ENCODE measurements around the gene GALNT9.
"Not testable (repeated sequence)": the region's sequence is repeated elsewhere in the genome, so short reads cannot be mapped to it uniquely, and the experiment has no call there.

Gene GALNT9

DNA sequence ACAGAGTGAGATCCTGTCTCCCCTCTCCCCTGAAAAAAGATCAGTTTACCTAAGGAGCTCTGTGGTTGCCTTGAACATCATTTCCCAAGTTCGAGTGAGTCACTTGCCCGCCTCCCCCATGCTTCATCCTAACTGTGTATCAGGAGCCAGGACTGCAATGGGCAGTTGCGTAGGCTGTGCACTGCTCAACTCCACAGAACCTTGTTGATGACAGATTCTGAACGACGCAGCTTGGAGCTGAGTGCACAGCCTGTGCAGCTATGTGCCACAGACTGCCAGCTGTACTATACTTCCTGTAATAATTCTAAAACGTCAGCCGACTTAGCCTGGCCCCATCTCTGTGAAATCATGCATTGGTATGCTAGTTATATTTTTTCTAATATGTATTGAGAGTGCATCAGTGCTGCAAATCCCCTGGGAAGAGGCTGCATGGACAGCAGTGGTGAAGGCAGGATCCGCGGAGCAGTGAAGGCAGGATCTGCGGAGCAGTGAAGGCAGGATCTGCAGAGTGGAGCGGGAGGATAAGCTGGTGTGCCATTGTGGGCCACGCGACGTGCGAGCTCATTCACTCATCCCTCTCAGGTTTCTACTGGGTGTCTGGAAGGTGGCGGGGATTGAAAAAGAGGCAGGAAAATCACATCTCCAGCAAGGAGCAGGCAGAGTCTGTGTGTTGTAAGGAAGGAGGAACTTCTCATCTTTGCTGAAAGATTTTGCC is 80.8 kb downstream of the GALNT9 start:
- DNase-seq, result no peak

DNA sequence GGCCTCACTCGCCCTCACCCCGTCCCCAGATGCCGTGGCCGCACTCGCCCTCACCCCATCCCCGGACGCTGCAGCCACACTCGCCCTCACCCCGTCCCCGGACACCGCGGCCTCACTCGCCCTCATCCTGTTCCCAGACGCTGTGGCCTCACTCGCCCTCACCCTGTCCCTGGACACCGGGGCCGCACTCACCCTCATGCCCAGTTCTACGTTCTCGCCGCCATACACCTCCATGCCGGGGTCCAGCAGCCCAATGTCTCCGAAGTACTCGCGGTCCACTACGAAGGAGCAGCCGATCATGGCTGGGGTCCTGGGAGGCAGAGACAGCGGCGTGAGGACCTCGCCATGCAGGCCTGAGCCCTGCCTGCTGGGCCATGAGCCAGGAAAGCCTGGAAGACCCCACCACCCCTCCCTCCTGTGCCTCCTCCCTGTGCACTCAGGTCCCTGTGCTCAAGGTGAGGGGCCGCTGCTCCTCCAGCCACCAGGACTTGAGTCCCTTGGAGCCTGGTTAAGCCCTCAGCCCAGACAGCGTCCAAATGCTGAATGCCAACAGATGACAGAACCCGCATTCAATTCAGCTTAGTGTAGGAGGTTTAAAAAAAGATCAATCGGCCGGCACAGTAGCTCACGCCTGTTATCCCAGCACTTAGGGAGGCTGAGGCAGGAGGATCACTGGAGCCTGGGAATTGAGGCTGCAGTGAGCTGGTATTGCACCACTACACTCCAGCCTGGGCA is 81.5 kb downstream of the GALNT9 start:
- no peak for DNase-seq

DNA sequence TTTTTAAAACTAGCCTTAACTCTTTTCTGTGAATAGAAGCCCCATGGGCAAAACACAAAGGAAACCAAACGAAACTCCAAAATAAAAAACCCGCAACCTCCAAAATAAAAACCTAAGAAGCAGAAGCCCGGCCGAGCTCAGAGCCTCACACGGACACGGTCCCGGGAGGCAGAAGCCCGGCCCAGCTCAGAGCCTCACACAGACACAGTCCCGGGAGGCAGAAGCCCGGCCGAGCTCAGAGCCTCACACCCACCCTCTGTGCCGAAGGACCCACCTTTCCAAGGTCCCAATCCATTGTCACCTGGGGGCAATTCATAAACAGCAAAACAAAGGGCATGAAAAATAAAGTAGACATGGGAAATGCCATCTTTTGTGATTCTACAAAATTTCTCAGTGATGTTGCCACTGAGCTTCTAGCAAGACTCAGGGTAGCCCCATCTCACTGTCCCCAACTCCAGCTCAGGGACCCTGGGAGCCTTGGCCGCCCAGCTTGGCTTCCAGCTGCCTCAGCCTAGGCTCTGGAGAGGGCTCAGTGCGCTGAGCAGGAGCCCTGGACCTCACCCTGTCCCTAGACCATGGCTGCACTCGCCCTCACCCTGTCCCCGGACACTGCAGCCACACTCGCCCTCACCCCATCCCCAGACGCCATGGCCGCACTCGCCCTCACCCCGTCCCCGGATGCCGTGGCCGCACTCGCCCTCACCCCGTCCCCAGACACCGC is 82.2 kb downstream of the GALNT9 start:
- no peak for DNase-seq

DNA sequence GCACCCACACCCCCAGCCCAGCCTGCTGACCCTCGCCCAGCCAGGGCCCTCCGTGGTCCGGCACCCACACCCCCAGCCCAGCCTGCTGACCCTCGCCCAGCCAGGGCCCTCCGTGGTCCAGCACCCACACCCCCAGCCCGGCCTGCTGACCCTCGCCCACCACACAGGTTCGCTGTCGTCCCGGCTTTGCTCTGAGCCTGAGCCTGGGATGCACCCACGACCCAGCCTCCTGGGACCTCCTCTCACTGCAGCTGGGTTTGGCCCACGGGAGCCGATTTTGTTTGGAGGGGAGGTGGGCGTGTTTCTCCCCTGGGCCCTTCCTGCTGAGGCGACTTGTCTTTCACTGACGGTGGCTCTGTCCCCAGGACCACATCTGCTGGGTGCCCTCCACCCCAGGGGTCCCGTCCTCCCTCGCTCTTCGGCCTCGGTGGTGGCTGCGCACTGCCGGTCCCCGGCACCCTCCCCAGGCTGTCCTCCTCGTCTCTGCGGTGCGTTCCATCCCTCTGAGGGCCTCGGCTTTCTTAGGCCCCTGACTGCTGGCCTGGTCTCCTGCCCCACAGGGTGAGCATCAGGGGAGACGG is 83.8 kb downstream of the GALNT9 start:
- no peak for DNase-seq

DNA sequence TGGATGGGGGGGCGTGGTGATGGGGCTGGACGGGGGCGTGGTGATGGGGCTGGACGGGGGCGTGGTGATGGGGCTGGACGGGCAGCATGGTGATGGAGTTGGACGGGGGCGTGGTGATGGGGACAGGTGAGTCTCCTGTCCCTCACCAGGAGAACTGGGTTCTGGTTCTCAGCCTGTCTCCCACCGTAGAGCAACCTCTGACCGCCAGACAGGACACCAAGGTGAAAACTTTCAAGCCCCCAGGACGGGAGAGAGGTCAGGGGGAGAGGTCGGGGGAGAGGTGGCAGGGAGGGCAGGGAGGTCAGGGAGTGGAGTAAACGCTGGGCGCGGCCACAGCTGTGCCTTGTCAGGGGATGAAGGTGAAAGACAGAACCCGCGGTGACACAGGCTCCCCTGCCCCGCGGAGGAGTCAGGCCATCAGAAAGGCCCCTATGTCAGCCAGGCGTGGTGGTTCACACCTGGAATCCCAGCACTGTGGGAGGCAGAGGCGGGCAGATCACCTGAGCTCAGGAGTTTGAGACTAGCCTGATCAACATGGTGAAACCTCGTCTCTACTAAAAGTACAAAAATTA is 84.6 kb downstream of the GALNT9 start:
- no peak for DNase-seq

DNA sequence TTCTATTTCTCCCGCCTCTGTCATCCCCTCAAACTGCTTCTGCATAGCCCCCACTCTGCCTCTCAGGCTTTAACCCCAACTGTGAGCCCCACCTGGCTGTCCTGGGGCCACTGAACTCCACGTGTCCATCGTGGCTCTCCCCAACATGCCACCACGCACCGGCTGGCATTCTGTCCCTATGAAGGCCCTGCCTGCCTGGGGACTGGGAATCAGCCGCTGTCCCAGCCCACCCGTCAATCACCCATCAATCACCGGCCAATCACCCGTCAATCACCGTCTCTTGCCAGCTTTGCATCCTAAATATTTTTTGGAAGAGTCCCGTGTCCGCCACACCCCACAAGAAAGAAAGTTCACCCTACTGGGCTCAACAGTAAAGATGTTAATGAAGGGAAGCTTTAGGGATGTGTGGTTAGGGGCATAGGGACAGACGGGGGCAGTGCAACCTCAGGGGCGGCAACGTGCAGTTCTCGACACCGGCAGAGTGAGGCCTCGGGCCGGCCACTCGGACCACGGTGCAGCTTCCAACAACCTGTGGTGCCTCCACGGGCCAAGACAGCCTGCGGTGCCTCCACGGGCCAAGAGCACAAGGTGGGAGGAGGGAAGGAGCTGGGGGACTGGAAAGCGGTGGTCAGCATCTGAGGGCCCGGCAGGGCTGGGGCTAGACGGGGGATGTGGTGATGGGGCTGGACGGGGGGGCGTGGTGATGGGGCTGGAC is 85.6 kb downstream of the GALNT9 start:
- no peak for DNase-seq

DNA sequence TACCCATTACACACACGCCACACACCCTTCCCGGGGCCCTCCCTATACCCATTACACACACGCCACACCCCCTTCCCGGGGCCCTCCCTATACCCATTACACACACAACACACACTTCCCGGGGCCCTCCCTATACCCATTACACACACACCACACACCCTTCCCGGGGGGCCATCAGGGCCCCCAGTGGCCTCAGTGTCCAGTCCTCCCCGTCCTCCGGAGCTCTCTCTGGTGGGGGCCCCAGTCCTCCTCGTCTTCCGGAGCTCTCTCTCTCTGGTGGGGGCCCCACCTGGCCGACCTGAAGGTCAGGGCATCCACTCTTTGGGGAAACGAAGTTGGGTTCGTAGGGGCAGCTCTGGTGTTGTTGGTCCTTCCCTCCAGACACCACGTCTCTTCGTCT is 86.2 kb downstream of the GALNT9 start:
- not testable (repeated sequence) for DNase-seq

DNA sequence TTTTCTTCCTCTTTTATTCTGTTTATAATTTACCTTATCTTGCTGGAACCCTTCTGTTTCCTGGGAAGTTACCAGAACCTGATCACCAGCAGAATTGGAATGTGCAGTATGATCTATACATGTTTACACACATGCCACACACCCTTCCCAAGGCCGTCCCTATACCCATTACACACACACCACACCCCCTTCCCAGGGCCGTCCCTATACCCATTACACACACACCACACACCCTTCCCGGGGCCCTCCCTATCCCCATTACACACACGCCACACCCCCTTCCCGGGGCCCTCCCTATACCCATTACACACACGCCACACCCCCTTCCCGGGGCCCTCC is 88.8 kb downstream of the GALNT9 start:
- not testable (repeated sequence) for DNase-seq

DNA sequence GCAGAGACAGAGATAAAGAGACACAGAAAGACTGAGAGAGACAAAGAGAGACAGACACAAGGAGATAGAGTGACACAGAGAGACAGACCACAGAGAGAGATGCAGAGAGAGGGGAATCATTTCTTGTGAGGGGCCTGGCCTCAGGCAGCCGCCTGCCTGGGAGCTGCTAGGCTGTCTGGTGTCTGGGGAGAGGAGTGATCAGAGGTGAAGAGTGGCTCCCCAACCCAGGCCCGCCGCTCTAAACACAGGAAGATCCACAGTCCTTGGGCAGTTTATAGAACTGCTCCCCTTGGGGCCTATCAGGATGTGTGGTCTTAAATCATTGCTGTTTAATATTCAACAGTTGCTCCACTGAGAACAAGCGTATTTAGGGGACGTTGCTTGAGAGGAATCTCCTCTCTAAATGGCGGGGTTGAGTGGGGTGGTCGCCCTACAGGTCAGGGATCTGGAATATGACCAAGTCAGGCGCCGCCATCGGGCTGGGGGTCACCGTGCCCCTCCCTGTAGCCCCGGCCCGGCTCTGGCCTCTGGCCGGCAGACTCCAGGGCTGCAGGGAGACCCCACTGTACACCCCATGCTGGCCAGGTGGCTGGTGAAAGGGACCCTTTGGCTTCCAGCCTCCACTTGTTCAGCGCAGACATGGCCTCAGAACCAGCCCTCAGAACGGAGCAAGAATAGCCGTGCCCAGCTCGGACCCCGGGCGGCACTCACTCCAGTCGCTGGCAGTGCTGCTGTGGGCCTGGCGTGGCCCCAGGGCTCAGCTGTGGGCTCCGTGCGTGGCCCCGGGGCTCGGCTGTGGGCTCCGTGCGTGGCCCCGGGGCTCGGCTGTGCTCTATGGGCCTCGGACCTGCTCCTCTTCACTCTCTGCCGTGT is 89.4 kb downstream of the GALNT9 start:
- DNase-seq, result no peak

DNA sequence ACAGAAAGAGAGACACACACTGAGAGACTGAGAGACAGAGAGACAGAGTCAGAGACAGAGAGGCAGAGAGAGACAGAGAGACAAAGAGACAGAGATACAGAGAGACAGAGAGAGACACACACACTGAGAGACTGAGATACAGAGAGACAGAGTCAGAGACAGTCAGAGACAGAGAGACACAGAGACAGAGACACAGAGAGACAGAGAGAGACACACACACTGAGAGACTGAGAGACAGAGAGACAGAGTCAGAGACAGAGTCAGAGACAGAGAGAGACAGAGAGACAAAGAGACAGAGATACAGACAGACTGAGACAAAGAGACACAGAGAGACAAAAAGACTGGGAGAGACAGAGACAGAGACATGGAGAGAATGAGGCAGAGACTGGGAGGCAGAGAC is 90.0 kb downstream of the GALNT9 start:
- no peak for DNase-seq

DNA sequence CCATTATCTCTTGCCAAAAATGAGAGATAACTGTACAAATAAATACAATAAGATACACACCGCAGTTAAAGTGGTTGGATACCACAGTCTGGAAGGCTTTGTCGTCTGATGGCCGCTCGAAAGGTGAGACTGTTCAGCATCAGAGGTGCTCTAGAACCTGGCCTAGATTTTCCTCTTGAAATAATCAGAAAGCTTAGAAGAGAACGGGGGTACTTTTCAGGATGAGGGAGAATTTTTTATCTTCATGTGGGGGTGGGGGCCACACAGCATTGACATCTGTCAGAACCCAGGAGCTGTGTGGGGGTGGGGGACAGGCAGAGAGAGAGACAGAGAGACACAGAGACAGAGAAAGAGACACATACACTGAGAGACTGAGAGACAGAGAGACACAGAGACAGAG is 90.5 kb downstream of the GALNT9 start:
- no peak for DNase-seq

DNA sequence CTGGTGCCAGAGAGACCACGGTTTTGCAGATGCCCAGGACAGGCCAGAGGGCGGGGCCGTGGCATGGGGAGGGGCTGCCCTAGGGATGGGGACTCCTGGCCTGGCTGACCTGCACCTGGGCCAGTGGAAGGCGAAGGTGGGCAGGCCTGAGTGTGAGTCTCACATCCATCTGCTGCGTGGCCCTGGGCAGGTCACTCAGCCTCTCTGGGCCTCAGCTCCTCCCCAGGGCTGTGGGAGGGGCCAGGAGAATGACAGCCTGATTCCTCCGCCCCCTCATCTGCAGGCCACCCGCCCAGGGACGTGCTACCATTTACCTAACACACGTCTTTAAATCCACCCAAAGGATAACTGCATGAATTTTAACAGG is 90.9 kb downstream of the GALNT9 start:
- no peak for DNase-seq

DNA sequence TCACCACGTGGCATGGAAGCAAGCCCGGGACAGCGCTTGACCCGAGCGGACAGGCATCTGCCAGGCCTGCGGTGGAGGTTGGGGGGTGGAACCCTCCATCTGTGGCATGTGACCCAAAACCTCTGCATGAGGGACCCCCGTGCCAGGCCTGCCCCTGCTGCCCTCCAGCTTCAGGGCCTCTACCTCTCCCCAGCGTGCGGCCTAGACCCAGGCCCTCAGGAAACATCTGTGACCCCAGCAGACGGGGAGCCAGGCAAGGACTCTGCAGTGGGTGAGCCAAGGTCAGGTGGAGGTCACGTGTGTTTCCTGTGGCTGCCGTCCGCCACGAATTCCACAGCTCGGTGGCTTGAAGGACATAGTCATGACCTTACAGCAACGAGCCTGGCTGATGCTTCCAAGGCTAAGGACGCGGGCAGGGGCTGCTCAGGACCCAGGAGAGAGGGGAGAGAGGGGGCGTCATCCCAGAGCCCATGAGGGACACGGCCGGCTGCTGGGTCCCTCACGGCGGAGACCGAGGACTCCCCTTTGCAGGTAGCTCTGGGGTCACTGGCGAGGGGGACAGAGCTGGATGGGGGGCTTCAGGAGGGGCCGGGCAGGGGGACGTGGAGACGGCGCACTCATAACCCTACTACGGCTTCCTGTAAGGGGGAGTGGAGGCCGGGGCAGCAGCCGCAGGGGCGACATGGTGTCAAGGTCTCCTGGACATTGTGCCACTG is 91.5 kb downstream of the GALNT9 start:
- no peak for DNase-seq

DNA sequence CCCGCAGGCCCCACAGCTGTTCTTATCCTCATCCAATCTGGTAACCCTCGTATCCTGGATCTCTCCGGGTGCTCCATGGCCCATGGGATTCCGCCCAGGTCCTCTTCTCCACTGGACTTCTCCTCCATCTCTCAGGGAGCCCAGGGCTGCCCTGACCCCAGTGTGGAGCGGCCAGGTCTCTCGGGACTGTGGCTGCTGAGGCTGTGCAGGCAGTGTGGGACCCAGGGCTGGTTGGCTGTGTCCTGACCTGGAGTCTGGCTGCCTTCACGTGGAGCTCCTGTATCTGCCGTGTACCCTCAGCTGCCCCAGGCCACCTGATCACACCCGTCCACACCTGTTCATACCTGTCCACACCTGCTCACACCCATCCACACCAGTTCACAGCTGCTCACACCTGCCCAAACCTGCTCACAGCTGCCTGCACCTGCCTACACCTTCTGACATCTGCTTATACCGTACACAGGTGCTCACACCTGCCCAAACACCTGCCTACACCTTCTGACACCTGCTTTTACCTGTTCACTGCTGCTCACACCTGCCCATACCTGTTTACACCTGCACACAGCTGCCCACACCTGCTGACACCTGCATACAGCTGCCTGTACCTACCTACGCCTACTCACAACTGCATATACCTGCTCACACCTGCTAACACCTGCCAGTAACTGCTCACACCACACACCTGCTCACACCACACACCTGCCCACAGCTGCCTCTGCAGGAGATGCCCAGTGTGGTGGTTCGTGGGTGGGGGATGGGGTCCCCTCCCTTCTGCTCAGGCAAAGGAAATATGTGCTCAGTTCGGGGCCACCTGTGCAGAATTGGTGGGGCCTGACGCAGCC is 92.2 kb downstream of the GALNT9 start:
- DNase-seq, result no peak

DNA sequence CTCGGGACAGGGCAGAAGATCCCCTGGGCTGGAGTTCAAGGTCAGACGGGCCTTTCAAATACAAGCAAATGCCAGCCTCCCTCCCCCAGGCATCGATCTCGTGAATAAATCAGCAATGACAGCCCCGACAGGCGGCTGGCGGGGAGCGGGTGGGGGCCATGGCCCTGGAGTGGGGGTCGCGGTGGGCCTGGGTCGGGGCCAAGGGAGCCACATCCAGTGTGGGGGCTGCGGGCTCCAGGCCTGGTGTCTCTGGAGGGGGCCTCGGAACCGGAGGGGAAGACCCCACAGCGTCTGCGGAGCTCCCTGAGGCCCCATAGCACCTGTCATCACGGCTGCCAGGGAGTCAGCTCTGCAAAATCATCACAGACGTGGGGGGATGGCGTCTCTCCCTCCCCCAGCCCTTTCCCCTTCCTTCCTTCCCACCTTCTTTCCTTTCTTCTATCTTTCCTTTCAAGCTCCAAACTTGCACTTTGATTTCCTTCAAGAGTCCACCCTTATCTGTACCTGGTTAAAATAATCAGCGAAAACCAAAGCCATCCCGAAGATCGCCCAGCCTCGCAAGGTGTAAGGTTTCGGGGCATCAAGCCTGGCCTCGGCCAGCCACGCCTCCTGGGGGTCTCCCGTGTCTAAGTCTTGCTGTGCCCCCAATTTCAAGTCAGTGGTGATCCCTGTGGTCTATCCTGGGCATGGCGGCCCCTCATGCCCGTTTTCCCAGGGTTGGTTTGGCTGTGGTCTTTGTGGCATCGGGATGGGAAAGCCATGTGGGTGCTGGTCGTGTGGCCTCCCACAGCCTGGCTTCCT is 93.1 kb downstream of the GALNT9 start:
- DNase-seq, result no peak

DNA sequence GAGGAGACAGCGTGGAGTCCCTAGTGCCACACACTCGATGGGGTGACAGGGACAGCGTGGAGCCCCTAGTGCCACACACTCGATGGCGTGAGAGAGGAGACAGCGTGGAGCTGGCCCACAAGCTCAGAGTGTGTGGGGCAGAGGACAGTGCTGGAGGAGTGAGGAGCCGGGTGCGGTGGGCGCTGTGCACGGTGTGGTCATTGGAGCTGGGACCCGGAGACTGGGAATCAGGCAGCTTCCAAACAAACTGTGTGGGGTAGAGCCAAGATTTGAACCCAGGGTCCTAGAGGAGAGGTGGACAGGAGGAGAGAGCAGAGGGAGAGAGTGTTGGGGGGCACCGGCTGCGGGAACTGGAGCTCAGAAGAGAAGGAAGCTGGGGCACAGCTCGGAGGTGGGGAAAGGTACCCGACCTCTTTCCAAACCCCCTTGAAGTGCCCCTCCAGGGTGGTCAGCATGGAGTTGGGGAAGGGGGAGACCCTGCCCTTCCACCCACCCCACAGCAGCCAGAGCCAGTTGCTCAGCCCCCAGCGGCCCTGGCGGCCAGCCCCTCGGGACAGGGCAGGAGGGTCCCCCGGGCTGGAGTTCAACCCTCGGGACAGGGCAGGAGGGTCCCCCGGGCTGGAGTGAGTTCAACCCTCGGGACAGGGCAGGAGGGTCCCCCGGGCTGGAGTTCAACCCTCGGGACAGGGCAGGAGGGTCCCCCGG is 94.1 kb downstream of the GALNT9 start:
- DNase-seq, result no peak

DNA sequence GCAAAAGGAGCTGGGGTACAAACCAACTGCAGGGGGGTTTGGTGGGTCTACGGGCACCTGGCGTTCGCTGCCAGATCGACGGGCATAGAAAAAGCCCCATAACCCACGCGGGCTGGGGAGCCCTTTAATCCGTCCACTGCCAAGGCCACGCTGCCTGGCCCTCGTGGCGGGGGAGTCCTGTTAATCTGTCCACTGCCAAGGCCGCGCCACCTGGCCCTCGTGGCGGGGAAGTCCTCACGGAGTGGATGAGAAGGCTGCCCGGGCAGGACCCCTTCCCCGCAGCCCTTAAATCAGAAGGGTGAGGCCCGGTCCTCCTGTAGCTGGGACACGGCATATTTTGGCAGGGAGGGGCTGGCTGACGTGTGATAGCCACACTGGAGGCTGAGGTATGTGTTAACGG is 99.0 kb downstream of the GALNT9 start:
- DNase-seq, result no peak

DNA sequence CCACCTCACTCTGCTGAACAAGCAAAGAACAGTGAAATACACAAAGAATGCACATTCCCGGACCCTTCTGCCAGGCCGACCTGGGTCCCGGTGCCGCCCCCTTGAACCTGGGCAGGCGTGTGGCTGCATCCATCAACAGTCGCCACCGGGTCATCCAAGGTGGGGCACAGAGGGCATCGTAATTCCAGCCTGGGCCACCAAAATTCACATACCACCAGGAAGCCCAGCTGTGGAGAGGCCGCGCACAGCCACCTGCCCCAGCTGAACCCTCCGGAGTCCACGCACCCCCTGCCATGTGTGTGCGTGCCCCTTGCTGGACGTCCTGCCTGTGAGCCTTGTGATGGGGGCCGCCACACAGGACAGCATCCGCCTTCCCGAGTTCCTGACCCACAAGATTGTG is 99.5 kb downstream of the GALNT9 start:
- DNase-seq, result no peak

All from effector CD4-positive, alpha-beta T cell (primary cell).